H1 (cell line): ENCODE data around the gene TRAK1. TPM values are rescaled to one million over a fixed set of nuclear protein-coding genes. Genes with fewer than 3 reads are reported as not detected.

Experiments
- CTCF ChIA-PET: fragments of 300-600 bp; sonication (Branson Sonifier 250); formaldehyde crosslinking; loops from one replicate; lab custom pipeline; 2021; ENCODE audit not compliant: partially characterized antibody; lab: Charles Lee
- POLR2A ChIA-PET: fragments of 300-600 bp; sonication (Branson Sonifier 250); formaldehyde crosslinking; loops from one replicate; lab custom pipeline; 2021; ENCODE audit warnings: inconsistent platforms; ENCODE audit not compliant: partially characterized antibody; lab: Charles Lee
- DNase-seq, 2 experiments: peaks; one replicate each; pipeline versions ENCODE4 v3.0.0 to v3.0.0-alpha.2; 2010 to 2022; ENCODE audit warnings: low spot score in 2 of 2, low read depth in 1 of 2, mixed read lengths in 1 of 2
- FAIRE-seq: peaks from 2 replicates; lab custom pipeline; 2011; peaks lifted over from hg19 to GRCh38; lab: Jason Lieb, UNC
- H2AFZ ChIP-seq: 2 replicates; pipeline ENCODE4 v1.8.1; 2012; ENCODE audit warnings: low read length, inconsistent platforms
- H2AK5ac ChIP-seq: 2 replicates; pipeline ENCODE4 v1.6.1; 2013; ENCODE audit warnings: low read depth, low read length
- H2BK120ac ChIP-seq: replicated peaks from 2 replicates; pipeline ENCODE3; 2013; ENCODE audit warnings: low read depth, low read length, inconsistent platforms
- H2BK12ac ChIP-seq: 2 replicates; pipeline ENCODE4 v1.6.1; 2013; ENCODE audit warnings: low read depth, low read length
- H2BK15ac ChIP-seq: 2 replicates; pipeline ENCODE4 v1.6.1; 2013; ENCODE audit warnings: low read length
- H2BK20ac ChIP-seq: 2 replicates; pipeline ENCODE4 v1.6.1; 2013; ENCODE audit warnings: low read length
- H2BK5ac ChIP-seq: 2 replicates; pipeline ENCODE4 v1.6.1; 2013; ENCODE audit warnings: low read depth, low read length
- H3K14ac ChIP-seq: 2 replicates; pipeline ENCODE4 v1.6.1; 2013; ENCODE audit warnings: inconsistent platforms; ENCODE audit not compliant: insufficient read length
- H3K18ac ChIP-seq: 2 replicates; pipeline ENCODE4 v1.6.1; 2013; ENCODE audit warnings: low read length; ENCODE audit errors: extremely low read depth
- H3K23ac ChIP-seq: 2 replicates; pipeline ENCODE4 v1.6.1; 2013; ENCODE audit warnings: inconsistent platforms; ENCODE audit not compliant: insufficient read length
- H3K23me2 ChIP-seq: 2 replicates; pipeline ENCODE4 v1.6.1; 2013; ENCODE audit warnings: low read depth, low read length
- H3K27ac ChIP-seq: 2 replicates; pipeline ENCODE4 v1.6.1; 2011; ENCODE audit warnings: low read depth, low read length, inconsistent platforms
- H3K27me3 ChIP-seq, 4 experiments: replicated peaks in 1 of 4; 1 replicate in 1 of 4; 2 replicates in 3 of 4; pipeline versions ENCODE4 v1.6.1 to v1.8.1; 2011 to 2013; ENCODE audit warnings: low read length in 3 of 4, mild to moderate bottlenecking in 3 of 4, inconsistent platforms in 2 of 4, mixed read lengths in 2 of 4, moderate library complexity in 1 of 4; ENCODE audit not compliant: control insufficient read depth in 3 of 4, insufficient read depth in 3 of 4; ENCODE audit errors: extremely low read depth in 1 of 4
- H3K36me3 ChIP-seq, 4 experiments: 2 replicates each; pipeline versions ENCODE4 v1.6.1 to v1.8.1; 2011 to 2013; ENCODE audit warnings: mild to moderate bottlenecking in 4 of 4, low read length in 3 of 4, moderate library complexity in 2 of 4, control low read depth in 1 of 4, inconsistent platforms in 1 of 4; ENCODE audit not compliant: insufficient read depth in 4 of 4, control insufficient read depth in 2 of 4
- H3K4ac ChIP-seq: replicated peaks from 2 replicates; pipeline ENCODE3; 2013; ENCODE audit warnings: low read length, low read depth, mixed read lengths, inconsistent platforms; ENCODE audit not compliant: insufficient read length
- H3K4me1 ChIP-seq, 4 experiments: replicated peaks in 1 of 4; 1 replicate in 1 of 4; 2 replicates in 3 of 4; pipeline versions ENCODE4 v1.6.1 to v1.8.1; 2011 to 2013; ENCODE audit warnings: low read length in 3 of 4, inconsistent platforms in 2 of 4, mixed read lengths in 1 of 4; ENCODE audit not compliant: insufficient read depth in 4 of 4, control insufficient read depth in 3 of 4
- H3K4me2 ChIP-seq, 2 experiments: 2 replicates each; pipeline versions ENCODE4 v1.6.1 to v1.8.1; 2011 to 2013; ENCODE audit warnings: low read depth in 2 of 2, low read length in 2 of 2, control low read depth in 1 of 2, inconsistent platforms in 1 of 2, mild to moderate bottlenecking in 1 of 2; ENCODE audit not compliant: insufficient read depth in 1 of 2
- H3K4me3 ChIP-seq, 4 experiments: fragments of 200-600, 300-600 bp in 1 of 4; sonication (generic), shearing (Covaris generic), sonication (Bioruptor Twin) in 1 of 4; 2 replicates each; pipeline versions ENCODE4 v1.5.1 to v1.8.1; 2011 to 2016; ENCODE audit warnings: low read length in 4 of 4, low read depth in 3 of 4, control low read depth in 2 of 4, inconsistent platforms in 2 of 4, mild to moderate bottlenecking in 2 of 4, mixed read lengths in 1 of 4, moderate library complexity in 1 of 4; ENCODE audit not compliant: insufficient read depth in 2 of 4; ENCODE audit errors: extremely low read depth in 1 of 4
- H3K56ac ChIP-seq: replicated peaks from 2 replicates; pipeline ENCODE3; 2013; ENCODE audit warnings: low read depth, mild to moderate bottlenecking, mixed read lengths, low read length, inconsistent platforms; ENCODE audit not compliant: insufficient read length
- H3K79me1 ChIP-seq: 2 replicates; pipeline ENCODE4 v1.6.1; 2013; ENCODE audit warnings: low read depth, low read length, control low read depth
- H3K79me2 ChIP-seq, 2 experiments: 2 replicates each; pipeline versions ENCODE4 v1.6.1 to v1.8.1; 2012 to 2013; ENCODE audit warnings: low read length in 2 of 2, mild to moderate bottlenecking in 2 of 2, inconsistent platforms in 1 of 2; ENCODE audit not compliant: insufficient read depth in 2 of 2, control insufficient read depth in 1 of 2
- H3K9ac ChIP-seq, 4 experiments: replicated peaks in 1 of 4; 1 replicate in 1 of 4; 2 replicates in 3 of 4; pipeline versions ENCODE4 v1.6.1 to v1.8.1; 2011 to 2013; ENCODE audit warnings: low read depth in 3 of 4, low read length in 3 of 4, control low read depth in 2 of 4, mild to moderate bottlenecking in 2 of 4, moderate library complexity in 2 of 4, inconsistent platforms in 1 of 4; ENCODE audit errors: extremely low read depth in 1 of 4
- H3K9me3 ChIP-seq, 2 experiments: 2 replicates each; pipeline versions ENCODE4 v1.6.1 to v1.8.1; 2012 to 2013; ENCODE audit warnings: mild to moderate bottlenecking in 2 of 2, moderate library complexity in 2 of 2, control low read depth in 1 of 2, inconsistent platforms in 1 of 2, low read depth in 1 of 2, low read length in 1 of 2, mixed read lengths in 1 of 2; ENCODE audit not compliant: insufficient read depth in 2 of 2
- H4K20me1 ChIP-seq, 2 experiments: replicated peaks in 1 of 2; 2 replicates each; pipeline versions ENCODE3 to v1.8.1; 2011 to 2013; ENCODE audit warnings: inconsistent platforms in 2 of 2, low read length in 2 of 2, mild to moderate bottlenecking in 1 of 2; ENCODE audit not compliant: insufficient read depth in 2 of 2, control insufficient read depth in 1 of 2
- H4K5ac ChIP-seq: 2 replicates; pipeline ENCODE4 v1.6.1; 2013; ENCODE audit warnings: low read length, low read depth, mixed read lengths, inconsistent platforms; ENCODE audit not compliant: insufficient read length
- H4K8ac ChIP-seq: 2 replicates; pipeline ENCODE4 v1.8.0; 2013; ENCODE audit warnings: mild to moderate bottlenecking, moderate library complexity, low read length, inconsistent platforms; ENCODE audit not compliant: insufficient read depth; ENCODE audit errors: extremely low read depth
- H4K91ac ChIP-seq: replicated peaks from 2 replicates; pipeline ENCODE3; 2013; ENCODE audit warnings: low read length, mixed read lengths, inconsistent platforms; ENCODE audit not compliant: insufficient read length
- EGR1 ChIP-seq: IDR thresholded peaks from 2 replicates; pipeline ENCODE4 v1.6.1; 2011; ENCODE audit warnings: low read depth, low read length, borderline replicate concordance
- WGBS, 2 experiments: shearing (Covaris generic) in 1 of 2; methylation state at CpG; one replicate each; pipeline versions ENCODE4 v1.1.6 to v1.1.7; 2013 to 2015; ENCODE audit warnings: low lambda C conversion rate in 2 of 2, mixed read lengths in 2 of 2, inconsistent platforms in 1 of 2, low coverage in 1 of 2, missing lambda C conversion rate in 1 of 2; ENCODE audit not compliant: insufficient replicate concordance in 2 of 2, insufficient coverage in 1 of 2, insufficient read length in 1 of 2; ENCODE audit errors: extremely low coverage in 1 of 2, missing lambda C conversion rate in 1 of 2; 5-methylcytosine and 5-hydroxymethylcytosine counted together
- polyA plus RNA-seq, 7 experiments: library from polyadenylated mRNA; depleted of rRNA in 3 of 7; stranded (reverse) in 5 of 7; unstranded in 2 of 7; fragments of >200 nt in 5 of 7; fragments of 200-250 nt in 2 of 7; gene quantifications; 1 replicate in 5 of 7; 2 replicates in 1 of 7; 4 replicates in 1 of 7; pipeline versions ENCODE4 v1.2.1 to v1.2.3, GENCODE V29; 2011 to 2013; ENCODE audit warnings: missing spikeins in 2 of 7, mixed read lengths in 2 of 7
- total RNA-seq: library from RNA; stranded (reverse); fragmentation: NEBNext Ultra II Directional; extraction: Animal tissue kit (Norgen Biotek cat#: 25700); gene quantifications from 2 replicates; pipeline ENCODE4 v1.2.1, GENCODE V29; 2021
- TF ChIP-seq, protein P1 (sequence below): IDR thresholded peaks from 2 replicates; pipeline ENCODE4 v1.6.1; 2012; ENCODE audit warnings: inconsistent platforms
- TF ChIP-seq, protein P2 (sequence below): IDR thresholded peaks from 2 replicates; pipeline ENCODE4 v1.6.1; 2012; ENCODE audit warnings: inconsistent platforms

Gene TRAK1
- total and polyA plus RNA-seq, 2 of the 8 experiments (the other 6 are each of a cell fraction or from before 2014, with no cell fraction given): 21.3 to 32.7 TPM

DNA sequence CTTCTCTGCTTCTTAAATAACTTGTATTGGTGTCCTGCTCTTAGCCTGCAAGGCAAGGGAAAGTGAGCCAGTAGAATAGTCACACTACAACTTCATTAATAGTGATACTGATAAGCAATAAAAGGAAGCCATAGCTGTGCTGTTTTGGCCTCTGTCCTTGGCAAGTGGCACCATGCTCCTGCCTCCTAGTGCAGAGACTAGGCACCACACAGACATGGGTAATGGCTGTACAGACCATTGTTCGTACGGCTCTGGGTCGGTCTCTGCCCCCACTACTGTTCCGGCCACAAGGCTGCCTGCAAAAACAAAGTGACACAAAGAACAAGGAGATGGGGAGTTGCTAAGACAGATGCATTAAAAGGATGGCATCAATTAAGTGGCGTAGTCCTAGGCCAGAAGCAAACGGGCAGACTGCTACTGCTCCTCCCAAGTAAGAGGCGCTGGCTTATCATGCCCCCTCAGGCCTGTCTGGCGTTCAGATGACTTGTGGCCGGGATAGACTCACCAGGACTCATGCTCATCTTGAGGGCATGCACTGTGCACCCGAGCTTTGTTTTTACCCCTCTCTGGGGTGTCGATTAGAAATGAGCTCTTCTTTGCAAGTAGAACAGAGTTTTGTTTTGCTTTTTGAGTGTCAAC, 75.6 kb downstream of the TRAK1 start:
- H3K27ac ChIP-seq: no peak overlapping the region
- peaks cover 7% of the 10 kb centered on the region for H3K79me1 ChIP-seq
- no peak overlapping the region for H3K9ac ChIP-seq
- no peak overlapping the region for H3K56ac ChIP-seq
- H2AK5ac ChIP-seq: no peak overlapping the region
- DNase-seq (no peak), FAIRE-seq (no peak)
- H3K36me3 ChIP-seq: no peaks in the 10 kb centered on the region
- H3K4me3 ChIP-seq: no peak overlapping the region
- no peak overlapping the region for H4K8ac ChIP-seq
- H3K4me1 ChIP-seq: no peaks in the 10 kb centered on the region; a peak in 2 of 7 replicates
- H3K9me3 ChIP-seq: no peaks in the 10 kb centered on the region
- CTCF ChIA-PET: interaction anchor here (1.2 to 2.6 kb wide), 4 partner anchors 14 to 47 kb away, joined by 4 to 18 read pairs (median 6); no protein-coding TSS in a partner anchor
- no peak overlapping the region for H2BK12ac ChIP-seq
- H2BK20ac ChIP-seq: no peak overlapping the region
- H4K20me1 ChIP-seq: peaks cover 3 to 7% of the 10 kb centered on the region in 2 experiments
- no peak overlapping the region for H4K91ac ChIP-seq
- H3K4me2 ChIP-seq: no peak overlapping the region
- H2BK5ac ChIP-seq: no peak overlapping the region
- H2BK15ac ChIP-seq: no peak overlapping the region
- no peak overlapping the region for H3K4ac ChIP-seq
- no peak overlapping the region for H4K5ac ChIP-seq
- POLR2A ChIA-PET: no interaction called here
- no peak overlapping the region for H3K18ac ChIP-seq
- no peak overlapping the region for H3K23ac ChIP-seq
- no peak overlapping the region for H2BK120ac ChIP-seq
- H3K27me3 ChIP-seq: no peaks in the 10 kb centered on the region
- peaks cover 0 to 47% of the 10 kb centered on the region in 2 experiments; a peak in 2 of 4 replicates for H3K79me2 ChIP-seq
- no peak overlapping the region for H2AFZ ChIP-seq
- 94% methylated on average over 11 of the region's 11 CpGs; no CpG with 5 or more reads in 1 of the 2 experiments for WGBS, 2 experiments
- H3K23me2 ChIP-seq: no peaks in the 10 kb centered on the region
- H3K14ac ChIP-seq: no peak overlapping the region
- TF ChIP-seq, protein P1, sequence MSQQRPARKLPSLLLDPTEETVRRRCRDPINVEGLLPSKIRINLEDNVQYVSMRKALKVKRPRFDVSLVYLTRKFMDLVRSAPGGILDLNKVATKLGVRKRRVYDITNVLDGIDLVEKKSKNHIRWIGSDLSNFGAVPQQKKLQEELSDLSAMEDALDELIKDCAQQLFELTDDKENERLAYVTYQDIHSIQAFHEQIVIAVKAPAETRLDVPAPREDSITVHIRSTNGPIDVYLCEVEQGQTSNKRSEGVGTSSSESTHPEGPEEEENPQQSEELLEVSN: no peak
- TF ChIP-seq EGR1: no peak
- TF ChIP-seq, protein P2, sequence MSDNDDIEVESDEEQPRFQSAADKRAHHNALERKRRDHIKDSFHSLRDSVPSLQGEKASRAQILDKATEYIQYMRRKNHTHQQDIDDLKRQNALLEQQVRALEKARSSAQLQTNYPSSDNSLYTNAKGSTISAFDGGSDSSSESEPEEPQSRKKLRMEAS: no peak
